ENCODE measurements around the gene SOX8.

Gene SOX8

GRCh38 chr16:1018447-1019198 is 37.1 kb downstream of the SOX8 start:
- CTCF ChIA-PET = no interaction called here
- TF ChIP-seq HDGF (IDR thresholded peaks at IDR 0.05; ENCODE audit: borderline replicate concordance) (no peak), NFRKB (IDR thresholded peaks at IDR 0.05) (no peak), L3MBTL2 (conservative IDR thresholded peaks at IDR 0.05) (no peak), ZNF384 (IDR thresholded peaks at IDR 0.05) (no peak), LEF1 (IDR thresholded peaks at IDR 0.05; ENCODE audit: borderline replicate concordance) (no peak), FOXA1 (IDR thresholded peaks at IDR 0.05) (no peak), FOXK2 (IDR thresholded peaks at IDR 0.05) (no peak), ARNT (IDR thresholded peaks at IDR 0.05) (no peak)
- no peak for DNase-seq (ENCODE audit: extremely low spot score)
- POLR2A ChIA-PET = interaction anchor here (0.7 kb wide), 1 partner anchor 1973 kb away, joined by 3 read pairs; no protein-coding TSS in a partner anchor

- TF ChIP-seq ZNF384 (IDR thresholded peaks at IDR 0.05) = no peak
- no peak for TF ChIP-seq SUZ12 (IDR thresholded peaks at IDR 0.05)
- TF ChIP-seq LEF1 (IDR thresholded peaks at IDR 0.05; ENCODE audit: borderline replicate concordance) = no peak
- TF ChIP-seq FOXM1 (IDR thresholded peaks at IDR 0.05; ENCODE audit: borderline replicate concordance) = no peak
- no peak for TF ChIP-seq TARDBP (IDR thresholded peaks at IDR 0.05)
- TF ChIP-seq ELF4 (IDR thresholded peaks at IDR 0.05) = no peak
- no peak for TF ChIP-seq ARNT (IDR thresholded peaks at IDR 0.05)
- TF ChIP-seq CTBP1 (IDR thresholded peaks at IDR 0.05; ENCODE audit: borderline replicate concordance) = no peak
- no peak for TF ChIP-seq NFRKB (IDR thresholded peaks at IDR 0.05)
- DNase-seq (ENCODE audit: extremely low spot score) = no peak
- CTCF ChIA-PET = no interaction called here
- POLR2A ChIA-PET = interaction anchor here (0.7 kb wide), 1 partner anchor 1972 kb away, joined by 3 read pairs; no protein-coding TSS in a partner anchor
Observed at GRCh38 chr16:1019231-1020090, 37.9 kb downstream of the SOX8 start.

DNA sequence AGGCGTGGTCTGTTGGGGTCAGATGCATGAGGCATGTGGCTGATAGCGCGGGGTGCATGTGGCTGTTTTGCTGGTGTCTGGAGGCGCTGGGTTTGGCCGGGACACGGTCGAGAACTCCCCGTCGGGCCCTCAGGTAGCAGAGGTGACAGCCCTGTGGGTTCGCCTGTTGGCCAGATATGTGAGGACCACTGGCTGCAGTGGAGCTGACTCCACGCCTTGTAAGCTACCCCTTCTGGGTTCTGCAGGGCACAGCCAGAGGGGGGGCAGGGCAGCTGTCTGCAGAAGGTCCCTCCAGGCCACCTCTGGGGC is 38.5 kb downstream of the SOX8 start:
- TF ChIP-seq L3MBTL2 (conservative IDR thresholded peaks at IDR 0.05) (no peak), SUZ12 (IDR thresholded peaks at IDR 0.05) (no peak), CTBP1 (IDR thresholded peaks at IDR 0.05; ENCODE audit: borderline replicate concordance) (no peak), BHLHE40 (IDR thresholded peaks at IDR 0.05; ENCODE audit: borderline replicate concordance) (no peak), ARNT (IDR thresholded peaks at IDR 0.05) (no peak), LEF1 (IDR thresholded peaks at IDR 0.05; ENCODE audit: borderline replicate concordance) (no peak)
- ChIA-PET CTCF (no interaction called here), POLR2A (no interaction called here)
- DNase-seq (ENCODE audit: extremely low spot score) = no peak

DNA sequence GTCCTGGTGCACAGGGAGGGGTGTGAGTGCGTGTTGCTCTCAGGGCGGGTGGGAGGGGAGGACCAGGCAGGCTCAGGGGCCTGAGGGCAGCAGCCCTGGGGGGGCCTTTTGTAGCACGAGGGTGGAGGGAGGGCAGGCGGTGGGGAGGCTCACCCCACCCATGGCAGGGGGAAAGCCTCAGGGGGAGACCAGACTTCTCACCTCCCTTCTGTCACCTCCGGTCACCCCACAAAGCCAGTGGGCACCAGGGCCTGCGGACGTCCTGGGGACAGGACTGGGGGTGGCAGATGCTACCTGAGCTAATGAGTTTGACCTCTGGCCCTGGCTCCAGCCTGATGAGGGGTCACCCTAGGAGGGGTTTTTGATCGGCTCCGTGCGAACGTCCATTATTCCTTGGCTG is 39.0 kb downstream of the SOX8 start:
- DNase-seq (ENCODE audit: extremely low spot score) = no peak
- TF ChIP-seq SUZ12 (IDR thresholded peaks at IDR 0.05) (no peak), LEF1 (IDR thresholded peaks at IDR 0.05; ENCODE audit: borderline replicate concordance) (no peak), SP1 (IDR thresholded peaks at IDR 0.05) (no peak), L3MBTL2 (conservative IDR thresholded peaks at IDR 0.05) (no peak), TARDBP (IDR thresholded peaks at IDR 0.05) (no peak), BHLHE40 (IDR thresholded peaks at IDR 0.05; ENCODE audit: borderline replicate concordance) (no peak), NFRKB (IDR thresholded peaks at IDR 0.05) (no peak), FOXK2 (IDR thresholded peaks at IDR 0.05) (no peak), ZNF384 (IDR thresholded peaks at IDR 0.05) (no peak), FOXM1 (IDR thresholded peaks at IDR 0.05; ENCODE audit: borderline replicate concordance) (no peak), ELF4 (IDR thresholded peaks at IDR 0.05) (no peak), HDGF (IDR thresholded peaks at IDR 0.05; ENCODE audit: borderline replicate concordance) (no peak)
- TF ChIP-seq, protein P1, sequence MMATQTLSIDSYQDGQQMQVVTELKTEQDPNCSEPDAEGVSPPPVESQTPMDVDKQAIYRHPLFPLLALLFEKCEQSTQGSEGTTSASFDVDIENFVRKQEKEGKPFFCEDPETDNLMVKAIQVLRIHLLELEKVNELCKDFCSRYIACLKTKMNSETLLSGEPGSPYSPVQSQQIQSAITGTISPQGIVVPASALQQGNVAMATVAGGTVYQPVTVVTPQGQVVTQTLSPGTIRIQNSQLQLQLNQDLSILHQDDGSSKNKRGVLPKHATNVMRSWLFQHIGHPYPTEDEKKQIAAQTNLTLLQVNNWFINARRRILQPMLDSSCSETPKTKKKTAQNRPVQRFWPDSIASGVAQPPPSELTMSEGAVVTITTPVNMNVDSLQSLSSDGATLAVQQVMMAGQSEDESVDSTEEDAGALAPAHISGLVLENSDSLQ (IDR thresholded peaks at IDR 0.05) = no peak
- POLR2A ChIA-PET = no interaction called here
- CTCF ChIA-PET = no interaction called here

- POLR2A ChIA-PET = no interaction called here
- no peak for DNase-seq (ENCODE audit: extremely low spot score)
- CTCF ChIA-PET = no interaction called here
- TF ChIP-seq LEF1 (IDR thresholded peaks at IDR 0.05; ENCODE audit: borderline replicate concordance) (no peak), FOXM1 (IDR thresholded peaks at IDR 0.05; ENCODE audit: borderline replicate concordance) (no peak), HDGF (IDR thresholded peaks at IDR 0.05; ENCODE audit: borderline replicate concordance) (no peak), L3MBTL2 (conservative IDR thresholded peaks at IDR 0.05) (no peak), ARNT (IDR thresholded peaks at IDR 0.05) (no peak), FOXK2 (IDR thresholded peaks at IDR 0.05) (no peak), NFRKB (IDR thresholded peaks at IDR 0.05) (no peak), SP1 (IDR thresholded peaks at IDR 0.05) (no peak), SUZ12 (IDR thresholded peaks at IDR 0.05) (no peak), ZNF384 (IDR thresholded peaks at IDR 0.05) (no peak), CTBP1 (IDR thresholded peaks at IDR 0.05; ENCODE audit: borderline replicate concordance) (no peak), ELF4 (IDR thresholded peaks at IDR 0.05) (no peak), BHLHE40 (IDR thresholded peaks at IDR 0.05; ENCODE audit: borderline replicate concordance) (no peak), FOXA1 (IDR thresholded peaks at IDR 0.05) (no peak)
- TF ChIP-seq, protein P1 (IDR thresholded peaks at IDR 0.05) = no peak
Observed at GRCh38 chr16:1021553-1022160, 40.1 kb downstream of the SOX8 start.

DNA sequence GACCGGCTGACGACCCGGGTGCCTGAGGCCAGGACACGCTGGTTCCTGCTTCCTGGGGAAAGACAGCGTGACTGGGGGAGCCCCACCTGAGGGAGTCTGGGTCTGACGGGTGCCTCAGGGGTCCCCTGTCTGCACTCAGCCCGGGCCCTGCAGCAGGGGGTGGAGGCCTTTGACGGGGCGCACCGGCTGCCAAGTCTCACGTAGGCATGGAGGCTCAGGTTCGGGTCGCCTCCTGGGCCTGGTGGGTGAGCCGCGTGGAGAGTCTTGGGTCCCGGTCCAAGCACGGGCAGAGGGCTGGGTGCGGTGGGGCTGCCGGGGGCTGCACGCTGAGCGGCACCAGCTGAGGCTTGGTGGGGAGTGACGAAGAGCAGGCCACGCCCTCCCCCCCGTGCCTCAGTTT is 40.9 kb downstream of the SOX8 start:
- ChIA-PET CTCF (no interaction called here), POLR2A (no interaction called here)

More for the DNA sequence above, 40.9 kb downstream of the SOX8 start:
- TF ChIP-seq ZNF384 (IDR thresholded peaks at IDR 0.05) = no peak
- DNase-seq (ENCODE audit: extremely low spot score) = no peak
